Left kidney (tissue), 2 donors: Measurements from ENCODE around the gene BBS7. TPM values are rescaled to one million over a fixed set of nuclear protein-coding genes. Genes with fewer than 3 reads are reported as not detected.
A peak's percentile ranks its signal among the peaks of the same experiment; 100 is the strongest.

Experiments
- DNase-seq: peaks from one replicate; pipeline ENCODE4 v3.0.0-alpha.2; 2013
- polyA plus RNA-seq: library from polyadenylated mRNA; unstranded; fragments of 120-200 nt; gene quantifications from one replicate; pipeline ENCODE4 v1.2.1, GENCODE V29; 2013; ENCODE audit not compliant: insufficient read length

BBS7 gene
- polyA plus RNA-seq, 1 donor = 31.1 TPM

DNA sequence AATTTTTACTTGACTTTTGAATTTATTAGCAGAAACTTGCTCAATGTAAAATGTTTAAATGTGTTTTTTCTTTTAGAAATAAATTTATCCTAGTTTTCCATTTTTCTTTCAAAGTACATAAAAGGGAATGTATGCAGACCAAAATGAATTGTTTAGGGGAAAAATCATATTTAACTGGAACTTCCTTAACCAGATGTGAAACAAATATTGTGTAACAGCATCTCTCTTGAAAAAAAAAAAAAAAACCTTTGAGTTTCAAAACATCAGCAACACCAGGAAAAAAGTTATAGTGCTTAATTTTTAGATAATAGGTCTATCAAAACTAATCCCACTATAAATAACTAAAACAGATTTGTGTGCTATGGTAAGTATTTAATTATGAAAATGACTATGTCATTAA lies 32.1 kb downstream of the BBS7 start:
- no peak for DNase-seq

DNA sequence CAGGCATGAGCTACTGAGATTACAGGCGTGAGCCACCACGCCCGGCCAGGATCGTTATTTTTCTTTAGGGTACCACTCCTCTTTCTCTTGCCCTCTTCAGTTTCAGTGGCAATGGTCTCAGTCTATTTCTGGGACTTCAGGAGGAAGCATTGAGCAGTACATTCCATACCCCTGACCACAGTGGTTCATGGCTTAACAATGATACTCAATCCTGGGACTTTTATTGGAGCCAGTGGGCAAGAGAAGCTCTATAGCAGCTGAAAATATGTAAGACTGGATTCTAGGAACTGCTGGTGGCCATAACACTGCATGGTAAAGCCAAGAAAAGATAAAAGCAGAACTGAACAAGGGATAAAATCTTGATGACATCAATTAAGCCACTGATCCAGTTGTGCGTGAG lies 40.8 kb downstream of the BBS7 start:
- DNase-seq = no peak

DNA sequence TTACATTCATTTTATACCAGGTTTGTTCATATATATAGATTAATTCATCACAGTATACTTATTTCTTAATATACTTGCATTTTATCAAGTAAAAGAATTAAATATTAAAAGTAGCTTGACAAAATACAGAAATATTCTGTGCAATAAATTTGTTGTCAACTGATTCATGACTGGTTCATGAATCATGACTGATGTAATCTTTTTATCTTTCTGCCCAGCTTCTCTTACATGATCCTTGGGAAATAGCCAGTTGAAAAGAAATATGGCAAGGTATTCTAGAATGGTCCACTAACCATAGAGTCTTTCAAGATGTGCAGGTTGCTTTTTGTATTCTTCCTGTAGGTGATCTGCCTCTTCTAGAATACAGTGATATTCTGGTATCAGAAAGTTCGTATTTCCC lies 42.4 kb downstream of the BBS7 start:
- DNase-seq = no peak

DNA sequence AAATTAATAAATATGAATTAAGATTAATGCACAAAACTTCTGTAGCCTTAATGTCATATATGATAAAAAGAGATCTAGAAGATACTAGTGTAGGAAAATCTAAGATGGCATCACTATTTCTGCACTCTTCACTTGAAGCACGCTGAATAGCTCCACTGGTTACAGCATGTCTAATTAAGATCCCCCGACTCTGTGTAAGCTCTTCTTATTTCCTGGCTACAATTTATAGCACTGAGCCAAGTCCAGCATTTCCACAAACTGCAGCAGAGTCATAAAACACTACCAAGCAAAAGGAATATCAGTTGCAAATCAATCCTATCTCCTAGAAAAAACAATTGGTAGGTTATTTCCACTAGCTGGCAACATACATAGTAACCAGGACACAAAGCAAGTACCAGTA lies 45.3 kb downstream of the BBS7 start:
- DNase-seq = no peak

DNA sequence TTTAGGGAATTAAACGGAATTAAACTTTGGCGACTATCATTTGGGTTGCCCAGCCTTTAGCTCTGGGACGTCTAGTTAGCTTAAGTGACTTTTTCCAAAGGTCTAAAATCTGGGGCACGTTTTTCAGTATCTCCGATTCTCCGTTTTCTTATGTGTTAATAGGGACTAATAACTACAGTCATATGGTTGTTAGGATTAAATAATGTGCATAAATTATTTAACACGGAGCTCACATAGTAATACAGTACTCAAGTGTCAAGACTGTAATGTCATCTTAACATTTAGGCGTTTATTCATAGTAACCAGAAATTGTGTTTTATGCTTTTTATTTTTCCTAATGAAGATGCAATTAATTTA lies 46.1 kb downstream of the BBS7 start:
- no peak for DNase-seq

DNA sequence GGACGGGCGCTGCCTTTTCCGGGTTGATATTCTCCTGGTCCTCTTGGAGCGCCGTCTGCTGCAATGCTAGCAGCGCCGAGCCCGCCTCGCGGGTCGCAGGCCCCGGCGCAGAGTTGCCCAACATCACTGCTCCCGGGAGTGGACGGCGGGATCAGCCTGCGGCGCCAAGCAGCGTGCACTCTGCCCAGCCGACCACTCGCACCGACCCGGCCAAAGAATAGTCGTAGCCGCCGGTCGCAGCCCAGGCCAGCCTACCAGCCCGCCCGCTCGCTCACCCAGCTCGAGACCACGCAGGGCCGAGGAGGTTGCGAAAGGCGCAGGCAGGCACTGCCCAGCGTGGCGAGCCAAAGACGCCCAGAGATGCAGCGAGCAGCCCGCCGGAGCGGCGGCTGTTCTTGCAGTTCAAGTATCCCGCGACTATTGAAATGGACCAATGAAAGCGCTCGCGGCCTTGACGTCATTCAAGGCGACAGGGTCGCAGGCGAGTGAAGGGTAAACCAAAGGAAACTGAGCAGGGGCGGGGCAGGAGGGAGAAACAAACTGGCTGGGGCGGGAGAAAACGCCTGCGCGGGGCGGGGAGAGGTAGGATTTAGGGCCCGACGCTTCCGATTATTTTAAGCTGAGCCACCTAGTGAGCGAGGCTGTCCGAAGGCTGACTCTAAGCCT lies 46.6 kb downstream of the BBS7 start, which contains the start of gene CCNA2:
Gene CCNA2 (minus strand): TSS at position 379 of the 666 bp plus-strand sequence. CDS start 255 bp downstream, at position 124.
- peak; percentile 96 for DNase-seq

DNA sequence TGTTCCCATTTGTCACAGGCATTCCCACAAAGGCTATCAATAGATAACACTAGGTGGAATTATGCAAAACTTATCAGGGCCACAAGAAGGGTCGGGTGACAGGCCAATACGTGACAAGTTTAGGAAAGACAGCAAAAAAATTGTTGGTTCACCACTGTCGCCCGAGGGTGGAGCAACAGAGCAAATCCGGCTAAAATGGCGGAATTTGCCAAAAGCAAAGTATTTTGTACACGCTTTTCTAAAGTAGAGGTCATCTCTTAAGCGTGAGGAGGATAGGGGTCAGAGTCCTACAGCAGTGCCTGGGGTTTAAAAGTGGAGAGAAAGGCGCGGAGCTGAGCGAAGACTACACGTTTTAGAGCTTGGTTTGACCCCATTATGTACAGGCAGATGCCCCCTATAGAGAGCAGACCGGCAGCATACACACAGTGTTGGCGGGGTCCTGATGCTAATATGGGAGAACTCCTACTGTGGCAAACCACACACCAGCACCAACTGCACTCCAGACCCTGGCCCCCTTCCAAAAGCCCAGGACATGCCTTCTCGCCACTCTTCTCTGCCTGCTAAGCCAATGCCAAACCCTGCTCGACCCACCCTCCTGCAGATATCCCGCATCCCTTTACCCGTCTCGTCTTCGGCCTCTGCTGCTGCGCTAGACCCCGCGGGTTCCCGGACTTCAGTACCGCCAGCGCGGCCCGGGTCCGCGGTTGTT lies 47.3 kb downstream of the BBS7 start:
- no peak for DNase-seq

DNA sequence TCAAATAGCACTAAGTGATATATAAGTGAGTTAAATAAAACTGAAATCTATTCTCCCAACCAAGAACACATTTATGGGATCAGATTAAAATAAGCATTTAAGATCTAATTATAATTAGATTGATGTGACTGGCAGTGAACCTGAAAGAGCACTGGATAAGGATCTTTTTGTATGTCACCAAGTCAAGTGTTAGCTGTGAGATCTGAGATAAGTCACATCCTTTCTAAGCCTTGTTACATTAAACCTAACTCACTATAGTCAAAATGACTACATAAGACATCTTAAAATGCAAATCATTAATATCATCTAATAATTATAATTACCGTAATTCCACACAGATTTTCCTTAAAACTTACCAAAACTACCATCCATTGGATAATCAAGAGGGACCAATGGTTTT lies 48.2 kb downstream of the BBS7 start:
- DNase-seq = no peak

DNA sequence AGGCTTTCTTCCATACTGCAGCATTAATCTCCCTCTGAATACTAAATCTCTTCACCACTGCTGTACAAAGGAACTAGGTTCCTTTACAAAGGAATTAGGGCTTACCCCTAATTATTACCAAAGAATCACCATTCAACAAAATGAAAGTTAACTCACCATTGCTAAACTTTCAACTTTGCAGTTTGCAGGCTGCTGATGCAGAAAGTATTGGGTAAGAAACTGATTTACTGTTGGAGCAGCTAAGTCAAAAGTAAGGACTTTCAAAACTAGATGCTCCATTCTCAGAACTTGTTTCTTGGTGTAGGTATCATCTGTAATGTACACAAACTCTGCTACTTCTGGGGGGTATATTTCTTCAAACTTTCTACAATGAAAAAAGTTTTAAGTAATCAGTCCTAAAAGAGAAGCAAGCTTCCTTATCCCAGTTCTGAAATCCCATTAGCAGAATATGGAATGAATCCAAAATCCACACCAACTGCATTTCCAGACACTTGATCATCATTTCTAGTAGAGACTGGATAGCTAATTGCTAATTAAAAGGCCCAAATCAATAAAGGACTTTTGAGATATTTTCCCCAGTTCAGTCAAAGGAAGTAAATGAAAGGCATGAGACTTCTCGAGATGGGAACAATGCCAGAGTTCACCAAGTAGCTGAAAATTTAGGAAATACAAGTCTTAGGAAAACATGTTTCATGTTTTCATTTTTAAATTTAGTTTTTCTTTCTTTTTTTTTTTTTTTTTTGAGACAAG lies 50.9 kb downstream of the BBS7 start:
- DNase-seq = no peak

DNA sequence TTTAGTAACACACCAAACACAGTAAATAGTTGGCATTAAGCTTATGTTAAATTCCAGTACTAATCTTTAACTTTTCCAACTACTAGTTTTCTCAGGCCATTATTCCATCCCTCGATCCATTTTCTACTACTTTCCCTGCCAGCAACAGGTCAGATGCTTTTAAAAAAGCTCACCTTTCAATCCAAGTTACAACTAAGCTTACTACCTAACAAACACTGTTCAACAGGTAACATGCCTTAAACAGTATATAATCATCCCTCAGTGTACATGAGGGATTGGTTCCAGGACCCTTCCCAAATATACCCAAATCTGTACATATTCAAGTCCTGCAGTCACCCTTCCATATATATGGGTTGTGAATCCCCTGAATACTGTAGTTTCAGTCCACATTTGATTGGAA lies 52.1 kb downstream of the BBS7 start:
- DNase-seq = no peak

DNA sequence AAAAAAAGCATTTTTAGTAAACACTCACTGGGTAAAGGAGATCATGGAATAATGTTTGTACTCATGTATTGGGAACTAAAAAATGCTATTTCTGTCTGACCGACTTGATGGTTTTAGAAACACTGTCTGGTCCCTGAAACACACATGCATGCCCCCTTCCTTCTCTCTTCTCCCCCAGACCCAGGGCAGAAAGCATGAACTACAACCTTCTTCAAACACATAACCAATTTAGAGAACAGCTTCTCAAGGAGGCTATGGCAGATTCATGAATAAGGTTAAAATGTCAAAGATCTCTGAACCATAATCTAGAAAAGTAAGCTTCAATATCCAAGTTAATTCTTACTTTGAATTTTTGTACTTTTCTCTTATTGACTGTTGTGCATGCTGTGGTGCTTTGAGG lies 52.6 kb downstream of the BBS7 start:
- DNase-seq = no peak

DNA sequence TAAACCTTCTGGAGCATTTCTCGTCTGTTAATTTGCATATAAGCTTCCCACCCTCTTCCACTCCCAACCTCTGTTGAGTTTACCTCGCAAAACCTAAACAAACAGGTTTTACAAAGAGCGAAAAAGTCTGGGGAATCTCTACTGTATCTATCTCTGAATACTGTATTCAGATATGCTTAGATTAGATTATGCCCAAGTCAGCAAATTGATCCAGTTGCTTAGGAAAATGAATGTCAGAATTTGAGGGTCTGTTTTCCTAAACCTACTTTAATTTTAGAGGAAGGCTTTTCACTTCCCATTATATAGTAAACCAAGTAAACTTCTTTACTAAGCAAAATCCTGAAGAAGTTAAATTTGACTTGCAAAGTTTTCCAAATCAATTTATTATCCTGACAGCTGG lies 53.3 kb downstream of the BBS7 start:
- DNase-seq = no peak

DNA sequence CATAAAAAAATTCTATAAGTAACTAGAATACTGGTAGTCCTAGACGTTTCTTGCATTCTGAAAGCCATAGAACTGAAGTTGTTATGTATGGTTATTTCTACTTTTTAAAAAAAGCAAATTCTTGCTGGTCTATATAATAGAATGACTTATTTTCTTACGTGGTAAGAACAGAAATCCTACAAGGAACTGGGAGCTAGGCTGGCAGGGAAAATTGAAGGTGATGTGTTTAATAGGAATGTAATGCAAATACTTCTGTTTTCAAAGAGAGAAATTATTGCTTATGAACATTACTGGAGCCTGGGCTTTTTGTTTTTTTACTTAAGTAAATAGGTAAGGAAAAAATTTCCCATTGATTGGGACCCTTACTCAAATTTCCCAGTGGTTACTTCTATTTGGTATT lies 55.5 kb downstream of the BBS7 start:
- DNase-seq = no peak

DNA sequence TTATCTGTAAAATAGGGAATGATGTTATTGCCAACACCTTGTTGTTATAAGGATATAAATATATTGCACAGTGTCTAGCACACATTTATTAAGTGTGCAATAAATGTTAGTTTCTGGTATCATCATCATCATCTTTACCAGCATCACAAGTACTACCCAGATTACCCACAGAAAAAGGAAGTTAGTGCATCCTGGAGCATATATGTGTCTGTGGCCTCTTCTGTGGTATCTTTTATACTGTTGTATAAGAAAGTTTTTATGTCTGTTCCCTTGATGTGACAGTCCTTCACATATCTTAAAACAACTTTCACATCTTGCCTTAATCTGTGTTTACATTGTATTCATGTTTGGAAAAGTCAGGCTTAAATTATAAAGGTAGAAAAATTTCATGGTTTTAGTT lies 59.2 kb downstream of the BBS7 start:
- DNase-seq = no peak

DNA sequence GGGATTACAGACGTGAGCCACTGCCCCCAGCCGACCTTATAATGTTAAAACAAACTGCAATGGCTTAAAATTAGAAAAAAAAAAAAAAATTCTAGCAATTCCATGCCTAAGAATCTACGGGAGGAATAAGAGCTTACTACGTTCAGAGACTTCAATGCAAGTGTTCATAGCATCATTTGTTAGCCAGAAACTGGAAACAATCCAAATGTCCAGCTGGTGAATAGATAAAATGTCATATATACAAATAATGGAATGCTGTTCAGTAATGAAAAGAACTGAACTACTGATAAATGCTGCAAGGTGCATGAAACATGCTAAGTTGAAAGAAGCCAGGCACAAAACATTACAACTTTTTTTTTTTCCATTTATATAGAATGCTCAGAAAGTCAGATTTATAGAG lies 63.9 kb downstream of the BBS7 start:
- no peak for DNase-seq

DNA sequence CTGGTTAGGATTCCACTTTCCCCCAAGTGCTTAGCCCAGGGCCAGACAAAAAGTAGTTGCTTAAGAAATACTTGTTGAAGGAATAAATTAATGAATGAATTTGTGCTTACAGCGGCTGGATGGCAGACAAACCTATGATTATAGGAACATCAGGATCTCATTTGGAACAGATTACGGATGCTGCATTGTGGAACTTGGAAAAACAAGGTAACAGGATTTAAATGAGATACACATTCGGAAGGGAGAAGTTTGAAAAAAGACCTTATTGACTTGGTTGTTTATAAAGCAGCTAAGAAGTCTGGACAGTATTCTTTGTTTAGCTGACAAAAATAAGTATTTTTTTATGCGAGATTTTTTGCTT lies 68.6 kb downstream of the BBS7 start:
- DNase-seq = no peak

DNA sequence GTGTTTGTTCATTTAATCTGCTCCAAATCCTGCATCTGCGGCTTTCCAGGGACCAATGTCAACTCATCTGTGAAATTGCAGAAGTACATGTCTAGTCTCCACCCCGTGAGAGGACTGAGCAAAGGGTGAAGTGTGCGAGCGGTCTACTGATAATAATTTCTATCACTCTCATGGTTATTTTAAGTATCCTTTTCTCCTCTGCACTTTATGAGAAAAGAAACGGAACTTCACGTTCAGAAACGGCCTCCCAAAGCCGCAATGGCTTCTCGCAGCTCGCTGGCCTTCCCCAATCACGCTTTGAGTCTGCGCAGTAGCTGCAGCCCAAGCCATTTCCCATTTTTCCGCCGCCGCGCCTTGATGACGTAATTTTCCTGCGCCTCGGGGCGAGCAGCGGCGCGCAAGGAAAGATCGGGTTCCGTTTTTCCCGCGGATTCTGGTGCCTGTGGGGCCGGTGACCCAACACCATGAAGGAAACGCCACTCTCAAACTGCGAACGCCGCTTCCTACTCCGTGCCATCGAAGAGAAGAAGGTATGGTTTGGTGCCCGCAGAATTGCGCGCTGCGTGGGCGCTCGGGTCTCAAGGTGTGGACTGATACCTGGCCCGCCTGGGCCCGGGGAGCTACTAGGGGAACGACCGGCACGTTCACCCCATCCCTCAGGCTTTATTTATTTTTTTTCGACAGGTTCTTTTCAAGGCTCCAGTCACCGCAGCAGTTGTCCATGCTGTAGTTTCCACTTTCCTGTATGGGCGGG lies 69.1 kb downstream of the BBS7 start, which contains the start of gene EXOSC9:
Gene EXOSC9 (plus strand): TSS at position 363 of the 754 bp plus-strand sequence. CDS start 102 bp downstream, at position 465.
- peak; percentile 96 for DNase-seq

DNA sequence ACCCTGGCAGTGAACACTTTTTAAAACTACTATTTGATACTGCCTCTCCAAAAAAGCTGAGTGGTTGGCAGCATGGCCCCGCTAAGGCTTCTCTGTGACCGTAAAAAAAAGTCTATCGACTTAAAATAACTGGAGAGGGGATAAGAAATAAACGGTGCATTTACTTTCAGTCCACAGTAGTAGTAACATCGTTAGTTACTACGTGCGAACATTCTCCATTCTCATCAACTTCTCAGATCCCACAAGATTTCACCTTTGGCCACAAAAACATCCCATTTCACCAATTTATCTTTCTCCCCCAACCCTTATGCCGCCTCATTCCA lies 69.7 kb downstream of the BBS7 start:
- no peak for DNase-seq

DNA sequence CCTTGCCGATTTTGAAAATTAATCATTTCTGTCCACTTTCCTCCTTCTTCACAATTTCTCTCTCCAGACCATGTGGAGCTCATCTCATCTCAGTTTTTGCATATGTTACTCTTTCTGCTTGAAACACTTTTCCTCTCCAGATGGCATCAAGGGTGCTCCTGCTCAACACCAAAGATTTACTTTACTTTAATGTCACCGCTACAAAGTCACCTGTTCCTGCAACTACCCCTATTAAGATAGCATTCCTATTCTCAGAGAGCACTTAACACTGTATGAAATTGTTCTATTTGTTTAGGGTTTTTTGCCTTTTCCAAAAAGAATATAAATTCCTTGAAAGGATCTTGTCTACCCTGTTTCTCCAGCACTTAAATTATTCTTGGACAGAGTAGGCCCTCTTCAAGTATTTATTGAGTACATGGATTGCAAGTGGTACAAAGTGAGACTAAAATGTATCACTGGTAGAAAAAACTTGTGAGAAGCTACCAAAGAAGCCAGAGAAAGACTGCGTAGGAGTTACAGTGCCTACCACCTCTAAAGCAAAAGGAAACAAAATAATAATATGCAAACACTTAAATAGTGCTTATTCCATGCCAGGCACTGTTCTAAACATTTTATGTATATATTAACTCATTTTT lies 70.3 kb downstream of the BBS7 start:
- DNase-seq = no peak

DNA sequence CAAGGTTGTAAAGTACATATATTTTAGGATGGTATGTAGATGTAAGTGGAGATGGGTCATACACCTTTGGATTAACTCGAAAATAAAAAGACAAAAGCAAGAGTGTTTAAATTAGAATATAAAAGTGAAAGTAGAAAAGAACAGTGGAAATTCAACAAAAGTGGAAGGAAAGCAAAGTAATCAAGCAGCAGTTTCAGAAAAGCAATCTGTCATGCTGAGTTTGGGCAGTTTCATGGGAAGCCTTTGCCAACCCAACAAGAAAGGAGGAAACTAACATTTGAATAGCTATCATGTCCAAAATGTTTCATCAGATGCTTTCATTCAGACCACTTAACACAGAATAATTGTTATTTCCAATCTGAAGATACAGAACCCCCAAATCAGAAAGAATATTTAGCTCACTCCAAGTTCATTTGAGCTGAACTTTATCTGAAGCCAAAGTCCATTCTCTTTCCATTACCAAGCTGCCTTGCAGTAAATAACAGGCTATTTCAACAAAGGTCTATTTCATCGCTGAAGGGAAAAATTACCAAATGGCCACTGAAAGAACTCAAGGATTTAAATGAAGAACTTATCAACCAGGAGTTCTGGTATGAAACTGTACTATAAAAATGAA lies 71.0 kb downstream of the BBS7 start:
- no peak for DNase-seq

DNA sequence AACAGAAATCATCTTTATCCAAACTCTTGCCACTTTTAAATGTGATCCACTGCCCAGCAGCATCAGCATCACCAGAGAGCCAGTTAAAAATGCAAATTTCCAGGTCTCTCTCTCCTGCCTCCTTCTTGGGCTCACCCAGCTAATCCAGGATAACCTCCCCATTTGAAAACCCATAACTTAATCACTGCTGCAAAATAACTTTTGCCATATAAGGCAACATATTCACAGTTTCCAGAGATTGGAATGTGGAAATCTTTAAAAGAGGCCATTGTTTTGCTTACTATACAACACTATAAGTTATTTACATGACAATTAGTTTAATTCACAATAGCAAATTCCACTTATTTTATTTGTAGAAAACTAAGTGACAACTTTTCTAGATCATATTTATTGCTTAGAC lies 74.0 kb downstream of the BBS7 start:
- DNase-seq = no peak
